HG03135 (cell line): ENCODE data around the gene CADM4.
"Not testable (repeated sequence)": the region's sequence is repeated elsewhere in the genome, so short reads cannot be mapped to it uniquely, and the experiment has no call there.

Experiments
- ATAC-seq: cut with Tn5 transposase; IDR thresholded peaks from one replicate; pipeline ENCODE4 v1.9.1; 2021; ENCODE audit warnings: mild to moderate bottlenecking, moderate library complexity; ENCODE audit not compliant: unreplicated experiment

The CADM4 gene

DNA sequence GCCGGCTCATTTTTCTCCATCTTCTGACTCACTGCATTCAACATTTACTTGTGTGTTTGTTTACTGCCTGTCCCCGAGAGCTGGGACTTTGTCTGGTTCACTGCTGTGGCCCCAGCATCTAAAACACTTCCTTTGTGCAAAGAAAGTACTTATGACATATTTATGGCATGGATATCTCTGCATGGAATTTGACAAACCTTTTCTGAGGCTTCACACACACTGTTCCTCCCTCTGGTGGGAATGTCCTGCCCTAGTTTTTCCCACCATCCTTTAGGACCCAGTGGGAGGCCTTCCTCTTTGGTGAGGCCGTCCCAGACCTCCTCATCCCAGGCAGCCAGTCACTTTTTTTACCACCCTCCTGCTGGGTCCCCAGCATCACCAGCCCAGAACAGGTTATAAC lies 29.2 kb downstream of the CADM4 start:
- ATAC-seq = no peak

DNA sequence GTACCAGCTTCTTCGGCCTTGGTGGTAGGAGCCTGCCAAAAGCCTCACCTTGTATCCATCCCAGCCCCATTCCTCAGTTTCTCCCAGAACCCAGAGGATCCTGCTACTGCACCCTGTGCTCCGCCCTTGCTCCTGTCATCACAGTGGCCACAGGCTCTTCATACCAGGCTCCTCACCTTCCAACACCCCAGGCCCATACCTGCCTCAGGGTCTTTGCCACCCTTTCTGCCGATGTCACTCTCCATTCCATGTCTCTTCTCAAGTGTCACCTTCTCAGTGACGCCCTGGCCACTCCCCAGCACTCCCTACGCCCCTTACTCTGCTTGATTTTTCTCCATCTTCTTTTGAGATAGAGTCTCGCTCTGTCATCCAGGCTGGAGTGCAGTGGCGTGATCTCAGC lies 29.8 kb downstream of the CADM4 start:
- ATAC-seq = no peak

DNA sequence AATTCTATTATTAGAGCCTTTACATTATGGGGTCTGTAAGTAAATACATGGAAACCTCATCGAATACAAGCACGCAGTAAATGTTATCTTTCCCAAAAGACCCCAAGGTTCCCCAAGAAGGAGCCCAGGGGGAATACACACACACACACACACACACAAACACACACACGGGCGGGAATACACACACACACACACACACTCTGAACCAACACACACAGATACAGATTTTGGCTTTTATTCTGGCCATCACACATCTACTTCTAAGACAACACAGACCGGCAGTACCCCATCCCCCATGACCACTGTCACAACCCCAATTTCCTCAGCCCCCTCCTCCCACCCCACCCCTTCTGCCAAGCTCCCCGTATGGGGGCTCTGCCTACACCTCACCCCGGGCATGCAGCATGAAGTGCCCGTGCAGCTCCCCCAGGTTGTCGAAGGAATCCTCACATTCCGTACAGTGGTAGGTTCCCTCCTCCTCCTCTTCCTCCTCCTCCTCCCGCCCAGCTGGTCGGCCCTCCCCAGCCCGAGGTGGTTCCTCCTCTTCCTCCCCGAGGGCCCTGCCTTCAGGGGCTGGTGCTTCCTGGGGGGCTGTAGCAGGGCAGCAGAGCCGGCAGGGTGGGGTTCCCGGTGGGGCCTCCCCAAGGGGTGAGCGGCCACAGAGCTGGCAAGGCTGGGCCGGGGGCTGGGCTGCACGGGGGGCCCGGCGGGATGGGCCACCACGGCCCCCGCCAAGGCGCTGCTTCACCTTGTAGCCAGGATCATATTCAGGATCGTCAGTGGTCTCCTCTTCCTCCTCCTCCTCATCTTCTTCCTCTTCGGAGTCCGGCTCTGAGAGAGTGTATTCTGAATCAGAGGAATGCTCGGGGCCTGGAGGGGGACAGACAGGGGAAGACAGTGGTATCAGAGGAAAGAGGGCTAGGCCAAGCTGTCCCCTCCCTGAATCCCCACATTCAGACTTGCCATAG lies 32.1 kb downstream of the CADM4 start:
- no peak for ATAC-seq

DNA sequence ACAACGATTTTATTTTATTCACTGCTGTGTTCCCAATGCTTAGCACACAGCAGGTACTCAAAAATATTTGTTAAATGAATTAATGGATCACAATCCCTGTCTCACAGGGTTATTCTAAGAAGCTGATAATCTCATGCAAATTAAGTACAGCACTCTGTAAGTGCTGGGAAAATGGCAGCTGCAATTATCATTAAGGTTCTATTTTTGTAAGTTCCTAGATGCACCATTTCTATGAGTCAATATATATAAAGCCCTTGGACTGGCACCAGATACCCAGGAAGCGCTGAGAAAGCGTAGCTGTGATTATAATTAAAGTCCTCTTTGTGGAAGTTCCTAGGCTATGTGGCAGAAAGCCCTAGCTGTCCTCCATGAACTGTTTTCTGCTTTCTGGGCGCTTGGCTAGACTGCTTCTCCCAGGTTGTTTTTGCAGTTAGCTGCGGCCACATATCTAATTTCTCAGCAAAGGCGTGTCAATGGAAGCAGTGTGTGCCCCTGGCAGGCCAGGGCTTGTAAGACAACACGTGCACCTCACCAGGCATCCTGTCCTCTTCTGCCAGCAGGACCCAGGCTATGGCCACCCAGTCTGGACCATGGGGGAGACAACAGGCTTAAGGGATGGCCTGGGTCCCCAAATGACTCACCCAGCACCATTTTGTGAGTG lies 33.0 kb downstream of the CADM4 start:
- no peak for ATAC-seq

DNA sequence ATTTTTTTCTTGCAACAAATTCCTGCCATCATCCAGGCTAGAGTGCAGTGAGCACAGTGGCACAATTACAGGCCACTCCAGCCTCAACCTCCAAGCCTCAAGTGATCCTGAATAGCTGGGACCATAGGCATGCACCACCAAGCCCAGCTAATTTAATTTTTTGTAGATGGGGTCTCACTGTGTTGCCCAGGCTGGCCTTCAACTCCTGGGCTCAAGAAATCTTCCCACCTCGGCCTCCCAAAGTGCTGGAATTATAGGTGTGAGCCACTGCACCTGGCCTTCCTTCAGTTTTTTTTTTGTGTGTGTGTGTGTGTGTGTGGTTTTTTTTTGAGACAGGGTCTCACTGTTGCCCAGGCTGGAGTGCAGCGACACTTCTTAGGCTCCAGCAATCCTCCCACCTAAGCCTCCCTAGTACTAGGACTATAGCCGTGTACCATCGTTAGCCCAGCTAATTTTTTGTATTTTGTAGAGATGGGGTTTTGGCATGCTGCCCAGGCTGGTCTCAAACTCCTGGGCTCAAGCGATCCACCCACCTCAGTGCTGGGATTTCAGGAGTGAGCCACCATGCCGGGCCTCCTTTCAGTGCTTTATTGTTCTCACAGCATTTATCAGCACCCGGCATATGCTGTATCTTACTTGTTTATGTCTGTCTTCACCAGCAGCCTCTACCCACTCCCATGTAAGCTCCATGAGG lies 33.6 kb downstream of the CADM4 start:
- ATAC-seq = no peak

- ATAC-seq = not testable (repeated sequence)
Measured at GRCh38 chr19:43600326-43600725, 39.3 kb downstream of the CADM4 start.

DNA sequence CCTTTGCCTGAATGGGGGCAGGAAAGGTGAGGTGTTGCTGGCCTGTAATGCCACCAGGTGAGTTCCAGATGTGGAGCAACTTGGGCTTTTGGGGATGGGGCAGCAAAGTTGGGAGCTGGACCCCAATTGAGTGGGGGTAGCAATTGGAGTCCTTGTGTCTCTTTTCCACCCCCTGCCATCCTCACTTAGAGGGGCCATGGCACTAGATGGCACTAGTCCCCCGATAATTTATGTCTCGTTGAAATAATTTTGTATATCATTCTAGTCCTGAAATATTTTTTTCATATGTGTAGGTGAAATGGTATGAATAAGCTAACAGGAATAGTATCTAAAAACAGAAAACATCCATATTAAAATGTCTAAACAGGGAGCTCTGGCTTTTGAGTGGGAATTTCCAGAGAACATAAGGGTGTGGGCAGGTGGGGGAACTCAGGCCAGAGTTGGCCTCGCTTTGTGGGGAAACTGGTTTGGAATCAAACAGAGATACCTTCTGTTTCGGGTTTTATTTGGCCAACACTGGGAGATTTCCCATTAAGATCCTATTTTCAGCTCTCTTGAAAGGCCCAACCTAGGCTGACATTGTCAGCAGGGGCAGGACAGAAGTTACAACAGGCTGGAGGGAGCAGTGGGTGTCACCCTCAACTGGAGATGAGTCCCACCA lies 39.9 kb downstream of the CADM4 start:
- no peak for ATAC-seq

DNA sequence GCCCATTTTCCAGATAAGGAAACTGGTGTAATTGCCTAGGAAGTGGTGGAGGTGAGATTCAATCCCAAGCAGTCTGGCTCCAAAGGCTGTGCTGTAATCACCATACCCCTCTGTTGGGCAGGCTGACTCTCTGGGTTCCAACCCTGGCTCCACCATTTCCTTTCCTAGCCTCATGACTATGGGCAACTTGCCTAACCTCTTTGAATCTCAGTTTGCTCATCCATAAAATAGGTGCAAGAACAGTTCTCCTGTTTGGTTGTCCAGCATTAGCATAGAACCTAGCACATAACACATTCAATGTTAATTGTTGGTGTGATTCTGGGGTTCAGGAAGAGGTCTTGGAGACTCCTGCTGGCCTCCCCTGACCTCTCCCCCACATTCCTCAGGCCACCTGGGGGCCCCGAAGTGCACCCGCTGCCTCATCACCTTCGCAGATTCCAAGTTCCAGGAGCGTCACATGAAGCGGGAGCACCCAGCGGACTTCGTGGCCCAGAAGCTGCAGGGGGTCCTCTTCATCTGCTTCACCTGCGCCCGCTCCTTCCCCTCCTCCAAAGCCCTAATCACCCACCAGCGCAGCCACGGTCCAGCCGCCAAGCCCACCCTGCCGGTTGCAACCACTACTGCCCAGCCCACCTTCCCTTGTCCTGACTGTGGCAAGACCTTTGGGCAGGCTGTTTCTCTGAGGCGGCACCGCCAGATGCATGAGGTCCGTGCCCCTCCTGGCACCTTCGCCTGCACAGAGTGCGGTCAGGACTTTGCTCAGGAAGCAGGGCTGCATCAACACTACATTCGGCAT lies 41.0 kb downstream of the CADM4 start:
- no peak for ATAC-seq

- ATAC-seq = no peak
Measured at GRCh38 chr19:43597876-43598275, 41.8 kb downstream of the CADM4 start.

DNA sequence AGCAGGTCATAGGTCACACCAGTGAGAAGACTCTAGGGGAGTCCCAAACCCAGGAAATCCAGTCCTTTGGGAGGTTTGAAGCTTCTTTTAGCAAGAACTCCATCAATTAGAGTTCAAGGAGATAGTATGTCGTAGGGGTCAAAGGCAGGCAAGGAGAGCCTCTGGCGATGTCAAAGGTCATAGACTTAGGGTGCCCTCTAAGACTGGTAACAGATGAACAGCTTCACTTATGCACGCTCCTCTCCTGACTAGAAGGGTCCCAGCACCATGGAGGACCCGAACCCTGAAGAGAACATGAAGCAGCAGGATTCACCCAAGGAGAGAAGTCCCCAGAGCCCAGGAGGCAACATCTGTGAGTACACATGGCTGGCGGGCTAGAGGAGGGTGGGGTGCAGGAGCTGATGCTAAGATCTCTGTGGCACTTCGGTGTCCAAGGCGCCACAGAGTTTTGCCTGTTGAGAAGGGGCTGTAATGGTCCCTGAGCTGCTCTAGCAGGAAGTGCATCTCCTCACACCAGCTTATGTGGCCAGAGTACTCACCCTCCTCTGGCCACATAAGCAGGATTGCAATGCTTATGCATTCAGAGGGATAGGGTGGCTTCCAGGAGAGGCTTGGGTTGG lies 42.7 kb downstream of the CADM4 start:
- no peak for ATAC-seq

- ATAC-seq = peak; percentile 73
Measured at GRCh38 chr19:43595999-43596841, 43.4 kb downstream of the CADM4 start, which contains the start of the genes IRGQ and ZNF576. Gene IRGQ, minus strand, starts transcription at chr19:43596134. Its CDS starts 796 bp downstream, at chr19:43595338. Gene ZNF576, plus strand, starts transcription at chr19:43596595. Its CDS starts 514 bp downstream, at chr19:43597109.

- ATAC-seq = no peak
Measured at GRCh38 chr19:43595605-43595998, 44.0 kb downstream of the CADM4 start.

DNA sequence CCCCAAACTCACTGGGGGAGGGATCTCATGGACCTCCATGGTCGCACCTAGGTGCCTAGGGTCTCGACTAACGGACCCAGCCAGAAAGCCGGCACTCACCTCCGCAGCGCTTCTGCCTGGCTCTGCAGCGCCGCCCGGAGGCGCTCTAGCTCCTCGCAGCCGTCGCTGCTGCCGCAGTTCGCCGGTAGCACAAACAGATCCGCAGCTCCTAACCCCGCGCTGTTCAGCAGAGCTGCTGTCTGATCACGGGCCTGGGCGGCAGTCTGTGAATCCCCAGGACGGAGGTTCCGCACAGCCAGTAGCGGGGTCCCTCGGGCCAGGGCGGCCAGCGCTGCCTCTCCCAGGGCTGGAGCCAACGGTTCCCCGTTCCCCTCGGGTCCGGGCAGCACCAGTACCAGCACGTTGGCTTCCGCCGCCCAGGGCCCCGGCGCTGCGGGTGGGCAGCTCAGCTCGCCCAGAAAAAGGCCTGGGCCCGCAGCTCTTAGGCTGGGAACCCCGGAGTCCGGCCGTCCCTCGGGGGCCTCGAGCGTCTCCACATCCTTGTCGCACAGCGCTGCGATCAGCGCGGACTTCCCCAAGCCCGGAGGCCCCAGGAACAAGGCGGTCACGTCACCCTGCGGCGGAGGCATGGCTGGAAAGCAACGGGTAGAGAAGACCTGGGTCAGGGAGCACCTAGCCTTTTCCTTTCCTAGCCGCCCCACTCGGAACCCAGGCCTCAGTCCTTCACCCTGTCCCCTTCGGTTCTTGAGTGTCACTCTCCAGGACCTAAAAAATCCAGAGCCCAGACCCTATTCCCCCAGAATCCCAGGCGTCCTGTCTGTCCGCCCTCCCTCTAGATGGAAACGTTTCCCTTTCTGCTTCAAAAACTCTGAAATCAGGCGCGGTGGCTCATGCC lies 44.7 kb downstream of the CADM4 start:
- no peak for ATAC-seq

DNA sequence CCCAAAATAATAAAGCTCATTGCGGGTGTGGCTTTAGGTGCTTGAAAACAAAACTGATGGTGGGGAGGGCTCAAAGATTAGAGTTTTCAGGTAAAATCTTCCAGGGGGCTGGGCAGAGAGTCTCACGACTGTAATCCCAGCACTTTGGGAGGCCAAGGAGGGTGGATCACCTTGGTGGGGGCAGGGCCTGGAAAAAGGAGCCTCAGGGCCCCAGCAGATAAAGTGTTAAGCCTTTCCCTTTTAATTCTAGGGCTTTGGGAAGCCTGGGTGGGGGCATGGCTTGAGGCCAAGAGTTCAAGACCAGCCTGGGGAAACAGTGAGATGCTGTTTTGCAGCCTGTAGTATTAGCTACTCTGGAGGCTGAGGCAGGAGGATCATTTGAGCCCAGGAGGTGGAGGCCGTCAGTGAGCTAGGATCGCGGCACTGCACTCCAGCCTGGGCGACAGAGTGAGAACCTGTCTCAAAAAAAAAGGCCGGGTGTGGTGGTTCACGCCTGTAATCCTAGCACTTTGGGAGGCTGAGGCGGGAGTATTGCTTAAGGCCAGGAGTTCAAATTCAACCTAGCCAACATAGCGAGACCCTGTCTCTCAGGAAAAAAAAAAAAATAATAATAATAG lies 45.5 kb downstream of the CADM4 start:
- no peak for ATAC-seq

DNA sequence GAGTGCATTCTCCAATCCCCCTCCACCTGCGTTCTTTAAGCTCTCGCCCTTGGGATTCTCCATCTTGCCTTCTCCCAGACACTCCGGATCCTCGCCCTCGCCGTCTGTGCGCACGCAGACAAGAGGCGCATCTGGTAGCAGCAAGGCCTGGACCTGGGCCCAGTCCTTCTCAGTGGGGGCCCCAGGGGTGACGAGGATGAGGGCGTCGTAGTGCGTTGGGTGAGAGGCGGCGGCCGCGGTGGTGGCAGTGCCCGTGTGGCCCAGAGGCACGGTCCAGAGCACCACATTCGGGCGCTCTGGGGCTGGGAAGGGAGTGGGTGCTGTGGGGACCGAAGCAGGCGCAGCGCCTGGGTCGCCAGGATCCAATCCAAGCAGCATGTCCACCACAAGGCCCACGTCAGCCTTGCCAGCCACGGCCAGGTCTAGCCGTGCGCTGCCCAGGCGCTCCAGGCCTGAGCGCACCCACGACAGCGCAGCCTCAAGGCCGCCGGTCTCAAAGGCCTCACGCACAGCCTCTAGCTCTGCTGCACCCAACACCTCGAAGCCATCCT lies 46.8 kb downstream of the CADM4 start:
- ATAC-seq = no peak

DNA sequence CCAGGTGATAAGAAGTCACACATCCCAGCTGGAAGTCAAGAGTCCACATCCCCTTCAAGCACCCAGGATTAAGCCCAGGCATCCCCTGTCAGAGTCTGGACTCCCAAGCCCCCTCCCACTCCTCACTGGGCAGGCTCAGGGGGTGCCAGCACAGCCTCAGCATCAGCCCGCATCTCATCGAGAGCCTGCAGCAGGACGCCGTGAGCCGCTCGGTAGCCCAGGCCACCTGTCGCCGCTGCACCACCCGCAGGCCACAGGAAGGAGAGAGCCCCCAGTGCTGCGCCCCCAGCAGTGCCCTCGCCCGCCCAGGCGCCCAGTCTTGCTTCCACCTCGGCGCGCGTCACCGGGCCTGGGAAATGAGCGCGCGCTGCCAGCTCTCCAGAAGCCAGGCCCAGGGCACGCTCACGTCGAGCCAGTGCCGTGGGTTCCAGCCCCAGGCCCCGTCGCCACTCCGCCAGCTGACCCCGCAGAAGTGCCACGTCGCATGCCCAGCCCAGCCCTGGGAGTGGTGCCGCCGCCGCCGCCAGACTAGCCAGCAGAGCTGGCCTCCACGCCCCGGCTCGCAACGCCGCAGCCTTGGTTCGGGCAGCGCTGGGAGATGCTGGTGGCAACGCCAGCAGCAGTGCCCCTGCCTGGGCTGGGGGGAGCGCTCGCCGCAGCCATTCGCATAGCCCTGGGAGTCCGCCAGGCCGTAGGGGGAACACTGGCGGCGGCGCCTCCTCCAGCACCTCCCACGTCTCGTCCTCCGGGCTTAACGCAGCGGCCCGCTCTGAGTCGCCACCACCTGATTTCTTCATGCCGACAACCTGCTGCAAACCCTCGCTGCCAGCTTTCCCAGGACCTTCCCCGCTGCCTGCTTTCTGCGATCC lies 47.5 kb downstream of the CADM4 start:
- no peak for ATAC-seq
